Activated CD8-positive, alpha-beta memory T cell treated with anti-CD3 and anti-CD28 coated beads, Interleukin-2, amount 50 U/mL, for 48 hours (primary cell): Measurements from ENCODE around the gene SRSF6.
"Not testable (repeated sequence)": the region's sequence is repeated elsewhere in the genome, so short reads cannot be mapped to it uniquely, and the experiment has no call there.

Source experiments
- DNase-seq: peaks from one replicate; pipeline ENCODE4 v3.0.0-alpha.2; 2020

Gene SRSF6

GRCh38 chr20:43457640-43458421, at the start of gene SRSF6:
Gene SRSF6, plus strand, starts transcription at chr20:43457896. Its CDS starts 138 bp downstream, at chr20:43458034.
- peak; percentile 99 for DNase-seq

- no peak for DNase-seq
These were observed 48.7 kb upstream of the SRSF6 start for GRCh38 chr20:43408848-43409576.

- no peak for DNase-seq
These were observed 48.2 kb upstream of the SRSF6 start for GRCh38 chr20:43409577-43409913.

- DNase-seq: no peak
These were observed 41.9 kb upstream of the SRSF6 start for GRCh38 chr20:43415661-43416430.

- no peak for DNase-seq
These were observed 41.0 kb upstream of the SRSF6 start for GRCh38 chr20:43416591-43417228.

- no peak for DNase-seq
These were observed 37.5 kb upstream of the SRSF6 start for GRCh38 chr20:43420192-43420591.

GRCh38 chr20:43420913-43421312, 36.8 kb upstream of the SRSF6 start:
- not testable (repeated sequence) for DNase-seq

- no peak for DNase-seq
These were observed 31.5 kb upstream of the SRSF6 start for GRCh38 chr20:43426172-43426571.

- DNase-seq: no peak
These were observed 27.2 kb upstream of the SRSF6 start for GRCh38 chr20:43430265-43431133.

- DNase-seq: no peak
These were observed 26.6 kb upstream of the SRSF6 start for GRCh38 chr20:43431134-43431519.

- no peak for DNase-seq
These were observed 25.2 kb upstream of the SRSF6 start for GRCh38 chr20:43432498-43432897.

GRCh38 chr20:43433250-43433854, 24.3 kb upstream of the SRSF6 start:
- DNase-seq: no peak

- no peak for DNase-seq
These were observed 23.1 kb upstream of the SRSF6 start for GRCh38 chr20:43434565-43434964.

- peak; percentile 13 for DNase-seq
These were observed 18.9 kb upstream of the SRSF6 start for GRCh38 chr20:43438578-43439316.

GRCh38 chr20:43440531-43440930, 17.2 kb upstream of the SRSF6 start:
- DNase-seq: peak; percentile 33

- DNase-seq: no peak
These were observed 15.3 kb upstream of the SRSF6 start for GRCh38 chr20:43442282-43442880.

GRCh38 chr20:43444107-43444506, 13.6 kb upstream of the SRSF6 start:
- DNase-seq: no peak

- no peak for DNase-seq
These were observed 11.3 kb upstream of the SRSF6 start for GRCh38 chr20:43446361-43446879.

GRCh38 chr20:43448431-43448747, 9.3 kb upstream of the SRSF6 start:
- not testable (repeated sequence) for DNase-seq
